Measurements from ENCODE around the gene BICC1.

Gene BICC1

GRCh38 chr10:58725901-58726300, 213.2 kb downstream of the BICC1 start:
- H3K36me3 ChIP-seq (ENCODE audit: control insufficient read depth, insufficient read depth, low read length), result no peaks in the 10 kb centered on the region
- no peak overlapping the region for H3K4me3 ChIP-seq (ENCODE audit: extremely low read depth, insufficient read depth, low read length, poor library complexity, severe bottlenecking)
- H3K4me1 ChIP-seq (ENCODE audit: control insufficient read depth, insufficient read depth, low read length, poor library complexity, severe bottlenecking), result no peaks in the 10 kb centered on the region
- H3K9me3 ChIP-seq (ENCODE audit: control insufficient read depth, low read length), result peaks cover under 1% of the 10 kb centered on the region
- H3K27ac ChIP-seq (ENCODE audit: low read depth, low read length, severe bottlenecking), result no peak overlapping the region

- Histone ChIP-seq H3K4me1 (ENCODE audit: control insufficient read depth, insufficient read depth, low read length, poor library complexity, severe bottlenecking) (no peaks in the 10 kb centered on the region), H3K36me3 (ENCODE audit: control insufficient read depth, insufficient read depth, low read length) (no peaks in the 10 kb centered on the region), H3K9me3 (ENCODE audit: control insufficient read depth, low read length) (peaks cover 7% of the 10 kb centered on the region), H3K27ac (ENCODE audit: low read depth, low read length, severe bottlenecking) (no peak overlapping the region), H3K4me3 (ENCODE audit: extremely low read depth, insufficient read depth, low read length, poor library complexity, severe bottlenecking) (no peak overlapping the region)
Measured at GRCh38 chr10:58727633-58728032, 215.0 kb downstream of the BICC1 start.

- Histone ChIP-seq H3K4me3 (ENCODE audit: extremely low read depth, insufficient read depth, low read length, poor library complexity, severe bottlenecking) (no peak overlapping the region), H3K36me3 (ENCODE audit: control insufficient read depth, insufficient read depth, low read length) (no peaks in the 10 kb centered on the region), H3K4me1 (ENCODE audit: control insufficient read depth, insufficient read depth, low read length, poor library complexity, severe bottlenecking) (no peaks in the 10 kb centered on the region), H3K27ac (ENCODE audit: low read depth, low read length, severe bottlenecking) (no peak overlapping the region), H3K9me3 (ENCODE audit: control insufficient read depth, low read length) (peaks cover 7% of the 10 kb centered on the region)
- 85 to 100% methylated on average over 2 of the region's 3 CpGs for WGBS, 2 experiments (ENCODE audit: insufficient coverage in 2 of 2)
Measured at GRCh38 chr10:58731276-58731675, 218.6 kb downstream of the BICC1 start.

- no peak overlapping the region for H3K27ac ChIP-seq (ENCODE audit: low read depth, low read length, severe bottlenecking)
- peaks cover 7% of the 10 kb centered on the region for H3K9me3 ChIP-seq (ENCODE audit: control insufficient read depth, low read length)
- no peaks in the 10 kb centered on the region for H3K4me1 ChIP-seq (ENCODE audit: control insufficient read depth, insufficient read depth, low read length, poor library complexity, severe bottlenecking)
- H3K4me3 ChIP-seq (ENCODE audit: extremely low read depth, insufficient read depth, low read length, poor library complexity, severe bottlenecking), result no peak overlapping the region
- no peaks in the 10 kb centered on the region for H3K36me3 ChIP-seq (ENCODE audit: control insufficient read depth, insufficient read depth, low read length)
- WGBS, 2 experiments (ENCODE audit: insufficient coverage in 2 of 2), result 80% methylated on average over 1 of the region's 1 CpG; no CpG with 5 or more reads in 1 of the 2 experiments
Measured at GRCh38 chr10:58733436-58733835, 220.8 kb downstream of the BICC1 start.

GRCh38 chr10:58734116-58734515, 221.4 kb downstream of the BICC1 start:
- 77 to 100% methylated on average over 1 to 3 of the region's 5 CpGs for WGBS, 2 experiments (ENCODE audit: insufficient coverage in 2 of 2)
- Histone ChIP-seq H3K4me1 (ENCODE audit: control insufficient read depth, insufficient read depth, low read length, poor library complexity, severe bottlenecking) (no peaks in the 10 kb centered on the region), H3K36me3 (ENCODE audit: control insufficient read depth, insufficient read depth, low read length) (no peaks in the 10 kb centered on the region), H3K27ac (ENCODE audit: low read depth, low read length, severe bottlenecking) (no peak overlapping the region), H3K4me3 (ENCODE audit: extremely low read depth, insufficient read depth, low read length, poor library complexity, severe bottlenecking) (no peak overlapping the region), H3K9me3 (ENCODE audit: control insufficient read depth, low read length) (peaks cover 7% of the 10 kb centered on the region)

GRCh38 chr10:58734664-58735063, 222.0 kb downstream of the BICC1 start:
- no peak overlapping the region for H3K27ac ChIP-seq (ENCODE audit: low read depth, low read length, severe bottlenecking)
- no peaks in the 10 kb centered on the region for H3K4me1 ChIP-seq (ENCODE audit: control insufficient read depth, insufficient read depth, low read length, poor library complexity, severe bottlenecking)
- no peaks in the 10 kb centered on the region for H3K36me3 ChIP-seq (ENCODE audit: control insufficient read depth, insufficient read depth, low read length)
- H3K4me3 ChIP-seq (ENCODE audit: extremely low read depth, insufficient read depth, low read length, poor library complexity, severe bottlenecking), result no peak overlapping the region
- peaks cover 7% of the 10 kb centered on the region for H3K9me3 ChIP-seq (ENCODE audit: control insufficient read depth, low read length)

- Histone ChIP-seq H3K4me1 (ENCODE audit: control insufficient read depth, insufficient read depth, low read length, poor library complexity, severe bottlenecking) (no peaks in the 10 kb centered on the region), H3K9me3 (ENCODE audit: control insufficient read depth, low read length) (peaks cover 7% of the 10 kb centered on the region), H3K36me3 (ENCODE audit: control insufficient read depth, insufficient read depth, low read length) (no peaks in the 10 kb centered on the region), H3K27ac (ENCODE audit: low read depth, low read length, severe bottlenecking) (no peak overlapping the region), H3K4me3 (ENCODE audit: extremely low read depth, insufficient read depth, low read length, poor library complexity, severe bottlenecking) (no peak overlapping the region)
- WGBS, 2 experiments (ENCODE audit: insufficient coverage in 2 of 2), result 58 to 60% methylated on average over 4 of the region's 7 CpGs
Measured at GRCh38 chr10:58735087-58735486, 222.4 kb downstream of the BICC1 start.

GRCh38 chr10:58740620-58741369, 228.1 kb downstream of the BICC1 start:
- Histone ChIP-seq H3K9me3 (ENCODE audit: control insufficient read depth, low read length) (no peaks in the 10 kb centered on the region), H3K27ac (ENCODE audit: low read depth, low read length, severe bottlenecking) (no peak overlapping the region), H3K4me1 (ENCODE audit: control insufficient read depth, insufficient read depth, low read length, poor library complexity, severe bottlenecking) (peaks cover 5% of the 10 kb centered on the region), H3K36me3 (ENCODE audit: control insufficient read depth, insufficient read depth, low read length) (no peaks in the 10 kb centered on the region), H3K4me3 (ENCODE audit: extremely low read depth, insufficient read depth, low read length, poor library complexity, severe bottlenecking) (no peak overlapping the region)
- WGBS, 2 experiments (ENCODE audit: insufficient coverage in 2 of 2), result 90 to 93% methylated on average over 10 to 11 of the region's 11 CpGs

- H3K9me3 ChIP-seq (ENCODE audit: control insufficient read depth, low read length), result no peaks in the 10 kb centered on the region
- H3K36me3 ChIP-seq (ENCODE audit: control insufficient read depth, insufficient read depth, low read length), result no peaks in the 10 kb centered on the region
- H3K27ac ChIP-seq (ENCODE audit: low read depth, low read length, severe bottlenecking), result no peak overlapping the region
- no peak overlapping the region for H3K4me3 ChIP-seq (ENCODE audit: extremely low read depth, insufficient read depth, low read length, poor library complexity, severe bottlenecking)
- peaks cover 5% of the 10 kb centered on the region for H3K4me1 ChIP-seq (ENCODE audit: control insufficient read depth, insufficient read depth, low read length, poor library complexity, severe bottlenecking)
- WGBS, 2 experiments (ENCODE audit: insufficient coverage in 2 of 2), result 84 to 97% methylated on average over 3 of the region's 4 CpGs
Measured at GRCh38 chr10:58741673-58742072, 229.0 kb downstream of the BICC1 start.

- Histone ChIP-seq H3K4me1 (ENCODE audit: control insufficient read depth, insufficient read depth, low read length, poor library complexity, severe bottlenecking) (peaks cover 5% of the 10 kb centered on the region), H3K4me3 (ENCODE audit: extremely low read depth, insufficient read depth, low read length, poor library complexity, severe bottlenecking) (no peak overlapping the region), H3K27ac (ENCODE audit: low read depth, low read length, severe bottlenecking) (no peak overlapping the region), H3K36me3 (ENCODE audit: control insufficient read depth, insufficient read depth, low read length) (no peaks in the 10 kb centered on the region), H3K9me3 (ENCODE audit: control insufficient read depth, low read length) (no peaks in the 10 kb centered on the region)
- 100% methylated on average over 1 of the region's 1 CpG; no CpG with 5 or more reads in 1 of the 2 experiments for WGBS, 2 experiments (ENCODE audit: insufficient coverage in 2 of 2)
Measured at GRCh38 chr10:58742141-58742540, 229.5 kb downstream of the BICC1 start.

GRCh38 chr10:58743466-58744115, 230.9 kb downstream of the BICC1 start:
- Histone ChIP-seq H3K27ac (ENCODE audit: low read depth, low read length, severe bottlenecking) (peak overlapping the region; percentile 57), H3K36me3 (ENCODE audit: control insufficient read depth, insufficient read depth, low read length) (no peaks in the 10 kb centered on the region), H3K4me1 (ENCODE audit: control insufficient read depth, insufficient read depth, low read length, poor library complexity, severe bottlenecking) (peaks cover 5% of the 10 kb centered on the region), H3K9me3 (ENCODE audit: control insufficient read depth, low read length) (no peaks in the 10 kb centered on the region), H3K4me3 (ENCODE audit: extremely low read depth, insufficient read depth, low read length, poor library complexity, severe bottlenecking) (no peak overlapping the region)
- WGBS, 2 experiments (ENCODE audit: insufficient coverage in 2 of 2), result 60% methylated on average over 1 of the region's 3 CpGs; no CpG with 5 or more reads in 1 of the 2 experiments
